Endothelial cell of umbilical vein (primary cell): ENCODE measurements around the gene NEU4. TPM values are rescaled to one million over a fixed set of nuclear protein-coding genes. Genes with fewer than 3 reads are reported as not detected.

Source experiments
- BruUV-seq: library from RNA; stranded (reverse); fragments of 400-500 nt; replicated peaks from 2 replicates; lab custom pipeline; 2021; lab: Mats Ljungman, UMichigan
- CTCF ChIA-PET: fragments of 300-600, 350-600 bp; sonication (Branson Sonifier 250); formaldehyde crosslinking; loops from one replicate; lab custom pipeline; 2021; ENCODE audit warnings: antibody characterized with exemption, inconsistent platforms; lab: Charles Lee
- POLR2A ChIA-PET: fragments of 300-600, 350-600 bp; sonication (Branson Sonifier 250); formaldehyde crosslinking; loops from one replicate; lab custom pipeline; 2021; ENCODE audit warnings: antibody characterized with exemption, inconsistent platforms; lab: Charles Lee
- DNase-seq: peaks from one replicate; pipeline ENCODE4 v3.0.0-alpha.2; 2011; ENCODE audit warnings: low read depth, low spot score
- FAIRE-seq: peaks from 2 replicates; lab custom pipeline; 2011; peaks lifted over from hg19 to GRCh38; lab: Jason Lieb, UNC
- H2AFZ ChIP-seq: 2 replicates; pipeline ENCODE4 v1.6.0; 2012; ENCODE audit warnings: low read depth, low read length, control low read depth, inconsistent platforms
- H3K27ac ChIP-seq: 2 replicates; pipeline ENCODE4 v1.5.1; 2011; ENCODE audit warnings: low read depth, mild to moderate bottlenecking, control low read depth, low read length, moderate library complexity; ENCODE audit not compliant: insufficient read depth
- H3K27me3 ChIP-seq, 2 experiments: 2 replicates each; pipeline versions ENCODE4 v1.6.0 to v1.6.1; 2011; ENCODE audit warnings: low read length in 2 of 2, mixed read lengths in 1 of 2; ENCODE audit not compliant: control insufficient read depth in 2 of 2, insufficient read depth in 2 of 2
- H3K36me3 ChIP-seq, 2 experiments: 2 replicates in 1 of 2; 3 replicates in 1 of 2; pipeline ENCODE4 v1.5.1; 2011; ENCODE audit warnings: low read length in 2 of 2, mild to moderate bottlenecking in 1 of 2, moderate library complexity in 1 of 2; ENCODE audit not compliant: control insufficient read depth in 2 of 2, insufficient read depth in 2 of 2; ENCODE audit errors: extremely low read depth in 1 of 2
- H3K4me1 ChIP-seq: 3 replicates; pipeline ENCODE4 v1.5.1; 2011; ENCODE audit warnings: mild to moderate bottlenecking, low read length; ENCODE audit not compliant: control insufficient read depth, insufficient read depth; ENCODE audit errors: extremely low read depth
- H3K4me2 ChIP-seq: 2 replicates; pipeline ENCODE4 v1.6.1; 2011; ENCODE audit warnings: low read length, control low read depth, mixed read lengths; ENCODE audit not compliant: insufficient read depth
- H3K4me3 ChIP-seq, 3 experiments: fragments of 200-600 bp in 1 of 3; sonication (generic), shearing (Covaris generic) in 1 of 3; replicated peaks in 1 of 3; 2 replicates each; pipeline ENCODE4 v1.5.1; 2011 to 2016; ENCODE audit warnings: control low read depth in 3 of 3, low read length in 3 of 3, mild to moderate bottlenecking in 2 of 3, inconsistent platforms in 1 of 3, low read depth in 1 of 3, moderate library complexity in 1 of 3; ENCODE audit not compliant: insufficient read depth in 1 of 3
- H3K79me2 ChIP-seq: 2 replicates; pipeline ENCODE4 v1.6.0; 2012; ENCODE audit warnings: low read length, inconsistent platforms; ENCODE audit not compliant: control insufficient read depth, insufficient read depth
- H3K9ac ChIP-seq: replicated peaks from 2 replicates; pipeline ENCODE3; 2011; ENCODE audit warnings: low read length, control low read depth; ENCODE audit not compliant: insufficient read depth; ENCODE audit errors: extremely low read depth
- H3K9me1 ChIP-seq: replicated peaks from 3 replicates; pipeline ENCODE4 v1.6.0; 2011; ENCODE audit warnings: mild to moderate bottlenecking, low read length; ENCODE audit not compliant: control insufficient read depth, insufficient read depth; ENCODE audit errors: extremely low read depth
- H3K9me3 ChIP-seq: replicated peaks from 2 replicates; pipeline ENCODE4 v1.5.1; 2012; ENCODE audit warnings: low read length, inconsistent platforms; ENCODE audit not compliant: control insufficient read depth, insufficient read depth
- H4K20me1 ChIP-seq: replicated peaks from 2 replicates; pipeline ENCODE3; 2011; ENCODE audit warnings: mild to moderate bottlenecking, low read length; ENCODE audit not compliant: control insufficient read depth, insufficient read depth; ENCODE audit errors: extremely low read depth
- EZH2 ChIP-seq: IDR thresholded peaks from 2 replicates; pipeline ENCODE4 v1.6.1; 2012; ENCODE audit warnings: borderline replicate concordance, low read depth, mild to moderate bottlenecking, moderate library complexity, low read length, inconsistent platforms; ENCODE audit not compliant: severe bottlenecking
- FOS ChIP-seq: IDR thresholded peaks from 2 replicates; pipeline ENCODE4 v1.6.1; 2011; ENCODE audit warnings: mild to moderate bottlenecking, low read length, moderate library complexity, borderline replicate concordance; ENCODE audit not compliant: insufficient read depth
- GATA2 ChIP-seq: IDR thresholded peaks from 2 replicates; pipeline ENCODE4 v1.7.0; 2011; ENCODE audit warnings: low read depth, mild to moderate bottlenecking, moderate library complexity, mixed read lengths, low read length; ENCODE audit not compliant: insufficient read length, insufficient read depth
- JUN ChIP-seq: IDR thresholded peaks from 2 replicates; pipeline ENCODE4 v1.6.1; 2011; ENCODE audit warnings: borderline replicate concordance, low read depth; ENCODE audit not compliant: insufficient read length, insufficient read depth
- MYC ChIP-seq: IDR thresholded peaks from one replicate; pipeline ENCODE4 v1.6.1; 2011; ENCODE audit warnings: mild to moderate bottlenecking, low read depth, low read length
- POLR2A ChIP-seq: IDR thresholded peaks from 2 replicates; pipeline ENCODE4 v1.6.1; 2012; ENCODE audit warnings: low read depth, mild to moderate bottlenecking, control low read depth, low read length
- POLR2AphosphoS5 ChIP-seq: IDR thresholded peaks from 2 replicates; pipeline ENCODE4 v1.6.1; 2012; ENCODE audit warnings: low read depth, mild to moderate bottlenecking, control low read depth, low read length, moderate library complexity; ENCODE audit not compliant: insufficient read depth
- dilution Hi-C: fragments of 300-500 bp; cut with MboI; formaldehyde crosslinking; loops from one replicate; pipeline ENCODE4 v1.15.0; 2019; ENCODE audit warnings: low sequenced_read_pairs; ENCODE audit not compliant: extremely low pct_ligation_motif_present
- intact Hi-C: fragments of 100-400 bp; cut with micrococcal nuclease; formaldehyde crosslinking; loops from one replicate; pipeline ENCODE4 v1.10.0; 2022
- polyA plus RNA-seq, 4 experiments: library from polyadenylated mRNA; depleted of rRNA in 3 of 4; stranded (reverse) in 3 of 4; unstranded in 1 of 4; fragments of >200 nt; gene quantifications; 2 replicates each; pipeline versions ENCODE4 v1.2.1 to v1.2.3, GENCODE V29; 2011 to 2012; ENCODE audit warnings: missing spikeins in 1 of 4
- total RNA-seq: library from RNA; stranded (reverse); gene quantifications from 2 replicates; pipeline ENCODE4 v1.2.3, GENCODE V29; 2021
- TF ChIP-seq, protein P1 (sequence below): IDR thresholded peaks from 2 replicates; pipeline ENCODE4 v1.6.1; 2011; ENCODE audit not compliant: insufficient read depth, insufficient read length
- TF ChIP-seq, protein P2 (sequence below), 2 donors: IDR thresholded peaks; 1 replicate in 1 of 2; 2 replicates in 1 of 2; pipeline ENCODE4 v1.5.1; 2011; ENCODE audit warnings: low read length in 2 of 2, mild to moderate bottlenecking in 2 of 2, moderate library complexity in 2 of 2, control low read depth in 1 of 2, inconsistent platforms in 1 of 2, low read depth in 1 of 2; ENCODE audit not compliant: insufficient read depth in 1 of 2; ENCODE audit errors: extremely low read depth in 1 of 2

Gene NEU4
- total and polyA plus RNA-seq, 2 donors (not counting 3 experiments of a cell fraction or from before 2014, with no cell fraction given), result not detected

DNA sequence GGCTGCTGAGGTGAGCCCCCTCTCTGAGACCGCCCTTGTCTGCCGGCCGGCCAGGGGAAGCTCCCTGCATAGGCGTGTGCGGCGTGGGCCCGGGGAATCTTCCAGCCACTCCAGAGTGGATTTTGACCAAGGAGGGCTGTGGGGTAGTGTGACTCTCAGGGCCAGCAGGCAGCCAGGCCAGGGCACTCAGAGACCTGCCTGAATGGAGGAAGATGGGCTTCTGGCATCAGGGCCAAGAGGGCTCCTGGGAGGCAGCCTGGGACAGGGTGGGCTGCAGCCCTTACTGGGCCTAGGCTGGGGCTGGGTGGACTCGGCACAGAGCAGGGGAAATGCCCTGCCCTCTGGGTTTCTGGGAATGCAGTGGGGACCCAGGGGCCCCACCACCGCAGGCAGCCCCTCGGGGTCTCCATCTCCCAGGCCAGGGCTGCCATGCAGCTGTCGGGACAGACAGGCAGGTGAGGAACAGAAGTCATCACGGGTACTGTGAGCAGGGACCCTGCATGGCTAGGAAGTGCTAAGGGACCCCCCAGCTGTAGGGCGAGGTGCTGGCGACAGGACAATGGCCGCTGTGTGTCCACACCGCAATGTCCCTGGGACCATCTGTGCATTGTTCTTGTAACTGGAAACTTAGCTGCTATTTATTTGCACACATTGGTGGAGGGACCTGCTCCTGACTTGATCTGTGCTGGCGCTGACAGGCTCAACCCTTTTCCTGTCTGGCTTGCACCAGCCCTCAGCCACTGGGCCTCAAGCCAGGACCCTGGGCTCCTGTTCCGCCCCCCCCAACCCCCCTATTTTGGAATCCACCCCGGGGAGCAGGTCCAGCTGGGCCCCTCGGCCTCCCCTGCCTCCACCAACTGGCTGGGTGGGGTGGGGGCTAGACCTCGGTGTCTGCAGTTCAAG lies 45.6 kb downstream of the NEU4 start:
- no peak overlapping the region for H3K9ac ChIP-seq
- FAIRE-seq (no peak), DNase-seq (no peak)
- no peak overlapping the region for H3K4me2 ChIP-seq
- no peaks in the 10 kb centered on the region for H3K79me2 ChIP-seq
- no peak for TF ChIP-seq EZH2
- no peak for TF ChIP-seq JUN
- no peak for TF ChIP-seq FOS
- no peak for TF ChIP-seq GATA2
- no peak for TF ChIP-seq POLR2AphosphoS5
- TF ChIP-seq, protein P1, sequence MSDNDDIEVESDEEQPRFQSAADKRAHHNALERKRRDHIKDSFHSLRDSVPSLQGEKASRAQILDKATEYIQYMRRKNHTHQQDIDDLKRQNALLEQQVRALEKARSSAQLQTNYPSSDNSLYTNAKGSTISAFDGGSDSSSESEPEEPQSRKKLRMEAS, result no peak
- TF ChIP-seq POLR2A, result no peak
- TF ChIP-seq MYC, result no peak
- TF ChIP-seq, protein P2, sequence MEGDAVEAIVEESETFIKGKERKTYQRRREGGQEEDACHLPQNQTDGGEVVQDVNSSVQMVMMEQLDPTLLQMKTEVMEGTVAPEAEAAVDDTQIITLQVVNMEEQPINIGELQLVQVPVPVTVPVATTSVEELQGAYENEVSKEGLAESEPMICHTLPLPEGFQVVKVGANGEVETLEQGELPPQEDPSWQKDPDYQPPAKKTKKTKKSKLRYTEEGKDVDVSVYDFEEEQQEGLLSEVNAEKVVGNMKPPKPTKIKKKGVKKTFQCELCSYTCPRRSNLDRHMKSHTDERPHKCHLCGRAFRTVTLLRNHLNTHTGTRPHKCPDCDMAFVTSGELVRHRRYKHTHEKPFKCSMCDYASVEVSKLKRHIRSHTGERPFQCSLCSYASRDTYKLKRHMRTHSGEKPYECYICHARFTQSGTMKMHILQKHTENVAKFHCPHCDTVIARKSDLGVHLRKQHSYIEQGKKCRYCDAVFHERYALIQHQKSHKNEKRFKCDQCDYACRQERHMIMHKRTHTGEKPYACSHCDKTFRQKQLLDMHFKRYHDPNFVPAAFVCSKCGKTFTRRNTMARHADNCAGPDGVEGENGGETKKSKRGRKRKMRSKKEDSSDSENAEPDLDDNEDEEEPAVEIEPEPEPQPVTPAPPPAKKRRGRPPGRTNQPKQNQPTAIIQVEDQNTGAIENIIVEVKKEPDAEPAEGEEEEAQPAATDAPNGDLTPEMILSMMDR (IDR thresholded peaks at IDR 0.05; ENCODE audit: extremely low read depth in 1 of 2, insufficient read depth in 1 of 2, low read depth in 1 of 2, low read length in 2 of 2), result no peak
- no TSS peak for BruUV-seq
- ChIA-PET POLR2A (interaction anchor here (0.6 kb wide), 1 partner anchor 19 kb away, joined by 3 read pairs; no protein-coding TSS in a partner anchor), CTCF (no interaction called here)
- H3K9me1 ChIP-seq, result no peaks in the 10 kb centered on the region
- no peaks in the 10 kb centered on the region for H3K9me3 ChIP-seq
- H2AFZ ChIP-seq, result no peak overlapping the region
- intact Hi-C loops, result no loop called here
- H3K4me3 ChIP-seq, result no peak overlapping the region
- no peaks in the 10 kb centered on the region for H4K20me1 ChIP-seq
- dilution Hi-C loops, result no loop called here
- H3K36me3 ChIP-seq, result no peaks in the 10 kb centered on the region
- H3K27me3 ChIP-seq, result no peaks in the 10 kb centered on the region
- no peaks in the 10 kb centered on the region for H3K4me1 ChIP-seq
- H3K27ac ChIP-seq, result no peak overlapping the region
